K562 (cell line): ENCODE measurements around the gene ENTPD8. TPM values are rescaled to one million over a fixed set of nuclear protein-coding genes. Genes with fewer than 3 reads are reported as not detected.

Source experiments
- BHLHE40 ChIP-seq: IDR thresholded peaks from 2 replicates; pipeline ENCODE4 v1.6.1; 2011; ENCODE audit warnings: low read length, improper control_type of control experiment
- CBX5 ChIP-seq: IDR thresholded peaks from 2 replicates; pipeline ENCODE4 v1.6.1; 2014; ENCODE audit warnings: low read depth, borderline replicate concordance
- E2F3 ChIP-seq: fragments of 250-450 bp; sonication (Bioruptor Pico); IDR thresholded peaks from 2 replicates; pipeline ENCODE4 v1.4.0; 2020; ENCODE audit warnings: mild to moderate bottlenecking
- HEY1 ChIP-seq: fragments of 250-450 bp; sonication (Bioruptor Pico); IDR thresholded peaks from 2 replicates; pipeline ENCODE4 v1.5.0; 2020; ENCODE audit warnings: mild to moderate bottlenecking, moderate library complexity, borderline replicate concordance
- KAT8 ChIP-seq: fragments of 450-650 bp; IDR thresholded peaks from 2 replicates; pipeline ENCODE4 v1.6.1; 2016; ENCODE audit warnings: low read depth, mild to moderate bottlenecking
- LEF1 ChIP-seq: fragments of 450-650 bp; IDR thresholded peaks from 2 replicates; pipeline ENCODE4 v1.6.1; 2016; ENCODE audit warnings: mild to moderate bottlenecking
- RBM22 ChIP-seq: fragments of 200-400 bp; formaldehyde crosslinking; IDR thresholded peaks from 2 replicates; pipeline ENCODE4 v1.6.1; 2018; ENCODE audit warnings: low read length, low read depth; ENCODE audit not compliant: poor library complexity, severe bottlenecking
- RBM39 ChIP-seq: fragments of 200-400 bp; formaldehyde crosslinking; optimal IDR thresholded peaks from 2 replicates; pipeline ENCODE3; 2018; ENCODE audit warnings: low read depth, low read length
- SMAD3 ChIP-seq: fragments of 450-650 bp; formaldehyde crosslinking; conservative IDR thresholded peaks from 2 replicates; pipeline ENCODE4 v1.4.0; 2020; ENCODE audit warnings: mild to moderate bottlenecking
- SRSF9 ChIP-seq: fragments of 200-400 bp; formaldehyde crosslinking; IDR thresholded peaks from 2 replicates; pipeline ENCODE4 v1.6.1; 2017; ENCODE audit warnings: low read depth, low read length, borderline replicate concordance
- TBL1XR1 ChIP-seq, 2 experiments: IDR thresholded peaks; 2 replicates each; pipeline ENCODE4 v1.6.1; 2012; ENCODE audit warnings: improper control_type of control experiment in 2 of 2, low read length in 2 of 2, mild to moderate bottlenecking in 1 of 2
- polyA plus RNA-seq, 8 experiments: library from polyadenylated mRNA; depleted of rRNA in 4 of 8; stranded (reverse) in 5 of 8; unstranded in 3 of 8; fragments of >200 nt; fragmentation: Nextera tagmentation in 2 of 8; fragmentation: Illumina TruSeq in 1 of 8; extraction: Ambion mirVana in 2 of 8; extraction: Trizol in 1 of 8; gene quantifications; 2 replicates each; pipeline versions ENCODE4 v1.2.1 to v1.2.3, GENCODE V29; 2011 to 2014; ENCODE audit warnings: inconsistent platforms in 1 of 8, missing spikeins in 1 of 8
- total RNA-seq, 7 experiments: library from RNA; depleted of rRNA in 6 of 7; stranded (reverse); fragments of >200 nt in 6 of 7; fragmentation: Illumina TruSeq in 2 of 7; extraction: Trizol in 2 of 7; gene quantifications; 2 replicates each; pipeline versions ENCODE4 v1.2.1 to v1.2.3, GENCODE V29; 2011 to 2021; ENCODE audit warnings: low replicate concordance in 1 of 7
- TF ChIP-seq, protein P1 (sequence below): sonication (generic); formaldehyde crosslinking; IDR thresholded peaks from 2 replicates; pipeline ENCODE4 v1.8.0; 2022; ENCODE audit warnings: mild to moderate bottlenecking, missing genetic modification reagents, borderline replicate concordance
- TF ChIP-seq, protein P2 (sequence below): fragments of 250-450 bp; sonication (Bioruptor Pico); IDR thresholded peaks from 2 replicates; pipeline ENCODE4 v1.4.0; 2020; ENCODE audit warnings: mild to moderate bottlenecking
- TF ChIP-seq, protein P3 (sequence below): fragments of 250-450 bp; sonication (Bioruptor Pico); IDR thresholded peaks from 2 replicates; pipeline ENCODE4 v1.8.0; 2022; ENCODE audit warnings: inconsistent platforms, mild to moderate bottlenecking, moderate library complexity, borderline replicate concordance
- TF ChIP-seq, protein P4 (sequence below): fragments of 450-650 bp; IDR thresholded peaks from 2 replicates; pipeline ENCODE4 v1.6.1; 2017; ENCODE audit warnings: antibody characterized with exemption, mild to moderate bottlenecking

ENTPD8 gene
- total and polyA plus RNA-seq, 9 of the 15 experiments (the other 6 are each of a cell fraction or from before 2014, with no cell fraction given) = 0.06 to 0.27 (median 0.19) TPM; not detected in 5

DNA sequence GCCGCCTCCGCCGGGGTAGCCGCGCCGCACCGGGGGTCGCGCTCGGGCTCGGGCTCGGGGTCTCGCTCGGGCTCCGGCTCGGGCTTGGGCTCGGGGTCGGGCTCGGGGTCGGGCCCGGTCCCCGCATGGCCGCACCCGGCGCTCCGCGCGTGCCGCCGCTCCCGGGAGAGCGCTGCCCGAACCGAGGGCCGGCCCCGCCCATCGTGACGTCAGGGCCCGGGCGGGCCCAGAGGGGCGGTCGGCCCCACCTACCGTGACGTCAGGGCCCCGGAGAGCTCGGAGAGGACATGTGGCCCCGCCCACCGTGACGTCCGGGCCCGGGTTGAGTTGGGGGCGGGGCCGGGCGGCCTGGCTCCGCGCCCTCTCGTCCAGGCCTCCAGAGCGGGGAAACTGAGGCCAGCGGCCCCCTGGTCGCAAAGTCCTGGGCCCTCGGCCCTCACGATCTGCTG, 18.0 kb upstream of the ENTPD8 start, which contains the start of gene NSMF (continued):
- TF ChIP-seq, protein P1, sequence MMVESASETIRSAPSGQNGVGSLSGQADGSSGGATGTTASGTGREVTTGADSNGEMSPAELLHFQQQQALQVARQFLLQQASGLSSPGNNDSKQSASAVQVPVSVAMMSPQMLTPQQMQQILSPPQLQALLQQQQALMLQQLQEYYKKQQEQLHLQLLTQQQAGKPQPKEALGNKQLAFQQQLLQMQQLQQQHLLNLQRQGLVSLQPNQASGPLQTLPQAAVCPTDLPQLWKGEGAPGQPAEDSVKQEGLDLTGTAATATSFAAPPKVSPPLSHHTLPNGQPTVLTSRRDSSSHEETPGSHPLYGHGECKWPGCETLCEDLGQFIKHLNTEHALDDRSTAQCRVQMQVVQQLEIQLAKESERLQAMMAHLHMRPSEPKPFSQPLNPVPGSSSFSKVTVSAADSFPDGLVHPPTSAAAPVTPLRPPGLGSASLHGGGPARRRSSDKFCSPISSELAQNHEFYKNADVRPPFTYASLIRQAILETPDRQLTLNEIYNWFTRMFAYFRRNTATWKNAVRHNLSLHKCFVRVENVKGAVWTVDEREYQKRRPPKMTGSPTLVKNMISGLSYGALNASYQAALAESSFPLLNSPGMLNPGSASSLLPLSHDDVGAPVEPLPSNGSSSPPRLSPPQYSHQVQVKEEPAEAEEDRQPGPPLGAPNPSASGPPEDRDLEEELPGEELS (CRISPR knock-in tag) = no peak
- TF ChIP-seq TBL1XR1 (IDR thresholded peaks at IDR 0.05; ENCODE audit: low read length in 2 of 2) (no peak), HEY1 (no peak), E2F3 (CRISPR knock-in tag) (no peak), KAT8 (no peak), RBM22 (no peak), SMAD3 (CRISPR knock-in tag) (no peak), CBX5 (no peak), LEF1 (no peak), SRSF9 (no peak), RBM39 (no peak), BHLHE40 (peak; percentile 67)
- TF ChIP-seq, protein P2, sequence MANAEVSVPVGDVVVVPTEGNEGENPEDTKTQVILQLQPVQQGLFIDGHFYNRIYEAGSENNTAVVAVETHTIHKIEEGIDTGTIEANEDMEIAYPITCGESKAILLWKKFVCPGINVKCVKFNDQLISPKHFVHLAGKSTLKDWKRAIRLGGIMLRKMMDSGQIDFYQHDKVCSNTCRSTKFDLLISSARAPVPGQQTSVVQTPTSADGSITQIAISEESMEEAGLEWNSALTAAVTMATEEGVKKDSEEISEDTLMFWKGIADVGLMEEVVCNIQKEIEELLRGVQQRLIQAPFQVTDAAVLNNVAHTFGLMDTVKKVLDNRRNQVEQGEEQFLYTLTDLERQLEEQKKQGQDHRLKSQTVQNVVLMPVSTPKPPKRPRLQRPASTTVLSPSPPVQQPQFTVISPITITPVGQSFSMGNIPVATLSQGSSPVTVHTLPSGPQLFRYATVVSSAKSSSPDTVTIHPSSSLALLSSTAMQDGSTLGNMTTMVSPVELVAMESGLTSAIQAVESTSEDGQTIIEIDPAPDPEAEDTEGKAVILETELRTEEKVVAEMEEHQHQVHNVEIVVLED (CRISPR knock-in tag) = no peak
- TF ChIP-seq, protein P3, sequence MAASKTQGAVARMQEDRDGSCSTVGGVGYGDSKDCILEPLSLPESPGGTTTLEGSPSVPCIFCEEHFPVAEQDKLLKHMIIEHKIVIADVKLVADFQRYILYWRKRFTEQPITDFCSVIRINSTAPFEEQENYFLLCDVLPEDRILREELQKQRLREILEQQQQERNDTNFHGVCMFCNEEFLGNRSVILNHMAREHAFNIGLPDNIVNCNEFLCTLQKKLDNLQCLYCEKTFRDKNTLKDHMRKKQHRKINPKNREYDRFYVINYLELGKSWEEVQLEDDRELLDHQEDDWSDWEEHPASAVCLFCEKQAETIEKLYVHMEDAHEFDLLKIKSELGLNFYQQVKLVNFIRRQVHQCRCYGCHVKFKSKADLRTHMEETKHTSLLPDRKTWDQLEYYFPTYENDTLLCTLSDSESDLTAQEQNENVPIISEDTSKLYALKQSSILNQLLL (CRISPR knock-in tag) = no peak
- TF ChIP-seq, protein P4, sequence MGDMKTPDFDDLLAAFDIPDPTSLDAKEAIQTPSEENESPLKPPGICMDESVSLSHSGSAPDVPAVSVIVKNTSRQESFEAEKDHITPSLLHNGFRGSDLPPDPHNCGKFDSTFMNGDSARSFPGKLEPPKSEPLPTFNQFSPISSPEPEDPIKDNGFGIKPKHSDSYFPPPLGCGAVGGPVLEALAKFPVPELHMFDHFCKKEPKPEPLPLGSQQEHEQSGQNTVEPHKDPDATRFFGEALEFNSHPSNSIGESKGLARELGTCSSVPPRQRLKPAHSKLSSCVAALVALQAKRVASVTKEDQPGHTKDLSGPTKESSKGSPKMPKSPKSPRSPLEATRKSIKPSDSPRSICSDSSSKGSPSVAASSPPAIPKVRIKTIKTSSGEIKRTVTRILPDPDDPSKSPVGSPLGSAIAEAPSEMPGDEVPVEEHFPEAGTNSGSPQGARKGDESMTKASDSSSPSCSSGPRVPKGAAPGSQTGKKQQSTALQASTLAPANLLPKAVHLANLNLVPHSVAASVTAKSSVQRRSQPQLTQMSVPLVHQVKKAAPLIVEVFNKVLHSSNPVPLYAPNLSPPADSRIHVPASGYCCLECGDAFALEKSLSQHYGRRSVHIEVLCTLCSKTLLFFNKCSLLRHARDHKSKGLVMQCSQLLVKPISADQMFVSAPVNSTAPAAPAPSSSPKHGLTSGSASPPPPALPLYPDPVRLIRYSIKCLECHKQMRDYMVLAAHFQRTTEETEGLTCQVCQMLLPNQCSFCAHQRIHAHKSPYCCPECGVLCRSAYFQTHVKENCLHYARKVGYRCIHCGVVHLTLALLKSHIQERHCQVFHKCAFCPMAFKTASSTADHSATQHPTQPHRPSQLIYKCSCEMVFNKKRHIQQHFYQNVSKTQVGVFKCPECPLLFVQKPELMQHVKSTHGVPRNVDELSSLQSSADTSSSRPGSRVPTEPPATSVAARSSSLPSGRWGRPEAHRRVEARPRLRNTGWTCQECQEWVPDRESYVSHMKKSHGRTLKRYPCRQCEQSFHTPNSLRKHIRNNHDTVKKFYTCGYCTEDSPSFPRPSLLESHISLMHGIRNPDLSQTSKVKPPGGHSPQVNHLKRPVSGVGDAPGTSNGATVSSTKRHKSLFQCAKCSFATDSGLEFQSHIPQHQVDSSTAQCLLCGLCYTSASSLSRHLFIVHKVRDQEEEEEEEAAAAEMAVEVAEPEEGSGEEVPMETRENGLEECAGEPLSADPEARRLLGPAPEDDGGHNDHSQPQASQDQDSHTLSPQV = peak; percentile 28; the same call in 1 of the 2 replicates
